NB4 (cell line): ENCODE results near the gene MYL3.

Experiments used
- DNase-seq: peaks from one replicate; pipeline ENCODE4 v3.0.0; 2010; ENCODE audit warnings: low read depth
- H3K4me3 ChIP-seq: one replicate; pipeline ENCODE4 v1.5.1; 2011; ENCODE audit warnings: mild to moderate bottlenecking, low read depth, low read length, moderate library complexity
- CTCF ChIP-seq: IDR thresholded peaks from one replicate; pipeline ENCODE4 v1.5.1; 2012; ENCODE audit warnings: low read depth, low read length
- MAX ChIP-seq: IDR thresholded peaks from 2 replicates; pipeline ENCODE4 v1.6.1; 2011; ENCODE audit warnings: low read depth, low read length
- MYC ChIP-seq: IDR thresholded peaks from 2 replicates; pipeline ENCODE4 v1.6.1; 2011; ENCODE audit warnings: low read depth, low read length
- POLR2A ChIP-seq: IDR thresholded peaks from 2 replicates; pipeline ENCODE4 v1.6.1; 2011; ENCODE audit warnings: mild to moderate bottlenecking; ENCODE audit not compliant: insufficient read length; ENCODE audit errors: extremely low read depth

MYL3 gene

GRCh38 chr3:46889381-46890110, 26.3 kb upstream of the MYL3 start:
- TF ChIP-seq MAX (no peak), POLR2A (no peak), CTCF (no peak), MYC (no peak)
- no peak overlapping the region for H3K4me3 ChIP-seq
- peak; percentile 25 for DNase-seq

- no peak for TF ChIP-seq MYC
- TF ChIP-seq CTCF, result no peak
- TF ChIP-seq MAX, result no peak
- no peak for TF ChIP-seq POLR2A
- H3K4me3 ChIP-seq, result no peak overlapping the region
- no peak for DNase-seq
Observed at GRCh38 chr3:46888705-46889104, 25.5 kb upstream of the MYL3 start.

- no peak for DNase-seq
- H3K4me3 ChIP-seq, result no peak overlapping the region
- no peak for TF ChIP-seq POLR2A
- TF ChIP-seq MYC, result no peak
- no peak for TF ChIP-seq CTCF
- TF ChIP-seq MAX, result no peak
Observed at GRCh38 chr3:46887980-46888494, 24.8 kb upstream of the MYL3 start.

- TF ChIP-seq MAX (no peak), MYC (no peak), CTCF (no peak), POLR2A (no peak)
- H3K4me3 ChIP-seq, result no peak overlapping the region
- DNase-seq, result no peak
Observed at GRCh38 chr3:46885612-46886011, 22.4 kb upstream of the MYL3 start.

GRCh38 chr3:46884929-46885328, 21.7 kb upstream of the MYL3 start:
- DNase-seq, result no peak
- TF ChIP-seq POLR2A (no peak), MYC (no peak), CTCF (no peak), MAX (no peak)
- no peak overlapping the region for H3K4me3 ChIP-seq
